GM21360 (cell line): ENCODE data around the gene ZNF607.
"Not testable (repeated sequence)": the region's sequence is repeated elsewhere in the genome, so short reads cannot be mapped to it uniquely, and the experiment has no call there.

Experiments used
- ATAC-seq: cut with Tn5 transposase; IDR thresholded peaks from one replicate; pipeline ENCODE4 v1.9.1; 2021; ENCODE audit warnings: mild to moderate bottlenecking, moderate library complexity; ENCODE audit not compliant: unreplicated experiment

Gene ZNF607

DNA sequence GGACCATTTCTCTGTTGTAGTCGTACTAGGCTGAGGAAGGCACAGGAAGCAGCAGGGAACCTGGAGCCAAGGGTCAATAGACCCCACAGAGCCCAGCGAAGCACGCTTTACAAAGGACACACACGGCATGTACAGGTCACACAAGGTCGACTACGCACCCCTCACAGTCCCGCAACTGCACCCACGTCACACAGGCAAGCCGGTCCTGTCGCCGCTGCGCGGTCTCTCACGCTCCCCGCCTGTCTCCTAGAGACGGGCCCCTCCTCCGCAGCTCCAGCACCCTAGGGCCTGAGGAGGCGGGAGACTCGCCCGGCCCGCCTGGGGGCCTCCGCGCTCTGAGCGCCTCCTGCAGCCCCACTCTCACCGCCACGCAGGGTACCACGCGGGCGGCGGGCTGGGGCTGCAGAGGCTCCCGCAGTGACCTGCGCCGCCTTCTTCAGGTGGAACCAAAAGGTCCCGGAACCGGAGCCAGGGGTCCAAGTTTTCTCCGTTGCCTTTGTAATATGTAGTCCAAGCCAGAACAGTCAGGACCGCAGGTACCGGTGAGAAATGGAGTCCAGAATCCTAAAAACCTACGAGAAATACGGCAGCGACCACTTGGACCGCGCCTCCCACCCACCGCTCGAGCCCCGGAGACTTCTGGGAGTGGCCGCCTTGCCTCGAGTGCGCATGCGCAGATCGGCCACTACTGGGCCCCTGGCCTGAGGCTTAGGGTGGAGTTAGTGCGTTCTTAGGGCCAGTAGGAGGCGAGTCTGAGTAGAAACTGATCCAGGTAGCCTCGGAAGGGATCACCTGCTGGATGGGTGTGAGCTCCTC, at the start of gene ZNF607:
TSS of gene ZNF607 (minus strand) at position 651 of the 816 bp plus-strand sequence. CDS start 8,143 bp downstream, outside the sequence.
- ATAC-seq: peak; percentile 87

DNA sequence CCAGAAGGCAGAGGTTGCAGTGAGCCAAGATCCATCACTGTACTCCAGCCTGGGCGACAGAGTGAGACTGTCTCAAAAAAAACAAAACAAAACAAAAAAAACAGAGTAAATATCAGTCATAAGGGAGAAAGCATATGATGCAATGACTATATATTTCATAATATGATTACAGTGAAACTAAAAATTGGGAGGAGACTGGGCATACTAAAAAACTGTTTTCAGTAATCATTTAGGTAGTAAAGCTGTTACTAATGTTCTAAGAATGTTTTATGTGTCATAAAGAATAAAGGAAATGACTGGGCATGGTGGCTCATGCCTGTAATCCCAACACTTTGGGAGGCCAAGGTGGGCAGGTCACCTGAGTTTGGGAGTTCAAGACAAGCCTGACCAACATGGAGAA, 43.9 kb upstream of the ZNF607 start:
- ATAC-seq: no peak

DNA sequence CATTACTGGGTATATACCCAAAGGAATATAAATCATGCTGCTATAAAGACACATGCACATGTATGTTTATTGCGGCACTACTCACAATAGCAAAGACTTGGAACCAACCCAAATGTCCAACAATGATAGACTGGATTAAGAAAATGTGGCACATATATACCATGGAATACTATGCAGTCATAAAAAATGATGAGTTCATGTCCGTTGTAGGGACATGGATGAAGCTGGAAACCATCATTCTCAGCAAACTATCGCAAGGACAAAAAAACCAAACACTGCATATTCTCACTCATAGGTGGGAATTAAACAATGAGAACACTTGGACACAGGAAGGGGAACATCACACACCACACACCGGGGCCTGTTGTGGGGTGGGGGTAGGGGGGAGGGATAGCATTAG, 38.1 kb upstream of the ZNF607 start:
- ATAC-seq: not testable (repeated sequence)

DNA sequence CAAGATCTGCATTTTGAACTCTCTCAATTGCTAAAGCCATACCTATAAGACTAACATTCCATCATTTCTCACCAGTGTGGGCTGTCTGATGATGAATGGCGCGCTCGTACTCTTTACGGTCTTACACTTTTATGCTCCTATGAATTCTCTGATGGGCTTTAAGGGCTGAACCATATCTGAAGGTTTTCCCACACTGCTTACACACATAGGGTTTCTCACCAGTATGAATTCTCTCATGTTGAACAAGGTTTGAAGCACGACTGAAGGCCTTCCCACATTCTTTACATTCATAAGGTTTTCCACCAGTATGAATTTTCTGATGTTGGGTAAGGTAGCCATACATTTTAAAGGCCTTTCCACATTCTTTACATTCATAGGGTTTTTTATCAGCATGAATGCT, 18.8 kb upstream of the ZNF607 start:
- no peak for ATAC-seq

DNA sequence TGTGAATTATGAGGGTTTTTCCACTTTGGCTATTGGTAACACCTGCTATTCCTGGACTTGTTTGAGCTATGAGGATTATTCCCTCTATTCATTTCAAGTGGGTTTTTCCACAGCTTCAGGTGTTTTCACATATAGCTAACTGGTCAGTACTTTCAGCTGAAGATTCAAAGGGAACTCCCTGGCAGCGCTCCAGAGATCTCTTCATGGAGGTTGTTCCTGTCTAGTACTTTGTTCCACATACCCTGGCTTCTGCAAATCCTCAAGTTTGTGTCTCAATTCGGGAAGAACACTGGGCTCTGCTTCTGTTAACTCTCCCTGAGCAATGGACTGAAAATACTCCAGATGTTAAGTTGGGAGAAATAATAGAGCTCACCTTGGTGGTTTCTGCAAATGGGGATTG, 5.6 kb upstream of the ZNF607 start:
- no peak for ATAC-seq

DNA sequence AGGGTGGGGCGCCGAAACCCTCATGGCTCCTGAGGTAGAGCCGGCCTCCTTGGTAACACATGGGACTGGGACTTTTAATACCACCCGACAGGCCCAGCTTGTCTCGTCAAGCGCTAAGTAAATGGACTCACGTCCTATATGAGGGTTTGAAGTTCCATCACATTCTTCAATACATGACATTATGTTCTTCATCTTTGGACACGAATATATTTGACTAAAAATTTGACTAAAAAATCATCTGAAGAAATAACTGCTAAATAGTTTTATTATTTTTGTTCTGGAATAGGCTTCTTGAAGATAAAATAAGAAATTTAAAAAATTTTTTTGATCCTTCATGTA, 335 bp upstream of the ZNF607 start:
- no peak for ATAC-seq

DNA sequence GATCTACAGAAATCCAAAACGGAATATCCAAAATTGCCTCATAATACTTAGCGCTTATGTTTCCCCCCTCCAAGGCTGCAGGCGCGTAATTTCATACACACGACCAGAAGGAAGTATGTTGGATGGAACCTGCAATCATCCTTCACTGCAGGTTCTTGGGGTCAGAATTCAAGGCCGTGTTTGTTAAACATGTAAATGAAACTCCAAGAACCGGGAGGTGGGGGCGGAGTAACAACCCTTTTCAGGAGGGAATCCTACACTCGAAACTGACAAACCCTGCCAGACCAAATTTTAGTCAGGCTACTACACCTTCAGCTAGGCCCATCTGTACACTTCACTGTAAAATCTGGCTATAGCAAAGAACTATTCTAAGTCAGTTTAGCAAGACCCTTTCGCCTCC, 1.3 kb downstream of the ZNF607 start:
- no peak for ATAC-seq

DNA sequence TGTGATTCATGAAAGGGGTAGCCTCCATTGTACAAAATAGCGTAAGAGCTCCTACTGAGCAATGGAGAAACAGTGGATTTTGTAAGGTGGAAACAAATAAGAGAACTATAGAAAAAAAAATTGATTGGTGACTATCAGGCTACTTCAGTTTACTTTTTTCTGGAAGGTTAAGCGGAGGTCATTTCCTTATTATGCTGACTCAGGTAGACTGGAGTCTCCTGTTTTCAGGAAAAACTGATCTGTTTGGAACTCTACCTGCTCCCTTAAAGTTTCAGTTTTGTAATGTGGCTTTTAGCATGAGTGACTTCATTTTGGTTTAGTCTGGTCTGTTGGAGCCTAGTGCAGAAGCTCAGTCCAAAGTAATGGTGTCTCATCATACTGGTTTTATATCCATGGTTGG, 3.4 kb downstream of the ZNF607 start:
- ATAC-seq: no peak

DNA sequence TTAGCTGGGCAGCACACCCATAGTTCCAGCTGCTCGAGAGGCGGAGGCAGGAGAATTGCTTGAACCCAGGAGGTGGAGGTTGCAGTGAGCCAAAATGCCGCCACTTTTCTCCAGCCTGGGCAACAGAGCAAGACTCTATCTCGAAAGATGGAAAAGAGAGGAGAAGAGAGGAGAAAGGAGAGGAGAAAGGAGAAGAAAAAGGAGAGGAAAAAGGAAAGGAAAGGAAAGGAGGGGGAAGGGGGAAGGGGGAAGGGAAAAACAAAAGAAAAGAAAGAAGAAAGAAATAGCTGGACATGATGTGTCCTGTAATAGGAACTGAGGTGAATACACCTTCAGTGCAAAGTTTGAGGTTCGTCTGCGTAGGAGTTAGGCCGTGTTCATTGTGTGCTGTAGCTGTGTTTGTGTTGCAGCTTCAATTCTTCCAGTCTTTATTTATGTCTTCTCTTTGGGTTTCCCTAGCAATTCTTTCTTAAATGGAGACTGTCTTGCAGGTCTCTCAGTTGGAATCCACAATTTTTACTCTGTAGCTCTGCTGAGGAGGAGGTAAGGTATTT, 13.4 kb downstream of the ZNF607 start:
- ATAC-seq: no peak

DNA sequence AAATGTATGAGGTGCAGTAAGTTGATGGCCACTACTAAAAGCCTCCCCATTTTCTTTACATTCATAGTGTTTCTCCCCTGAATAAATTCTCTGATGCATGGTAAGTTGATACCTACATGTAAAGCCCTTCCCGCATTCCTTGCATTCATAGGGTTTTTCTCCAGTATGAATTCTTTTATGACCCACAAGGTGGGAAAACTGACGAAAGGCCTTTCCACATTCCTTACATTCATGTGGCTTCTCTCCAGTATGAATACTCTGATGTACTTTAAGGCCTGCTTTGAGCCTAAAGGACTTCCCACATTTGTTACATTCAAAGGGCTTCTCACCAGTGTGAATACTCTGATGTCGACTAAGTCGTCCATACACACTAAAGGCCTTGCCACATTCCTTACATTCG, 20.5 kb downstream of the ZNF607 start:
- no peak for ATAC-seq

DNA sequence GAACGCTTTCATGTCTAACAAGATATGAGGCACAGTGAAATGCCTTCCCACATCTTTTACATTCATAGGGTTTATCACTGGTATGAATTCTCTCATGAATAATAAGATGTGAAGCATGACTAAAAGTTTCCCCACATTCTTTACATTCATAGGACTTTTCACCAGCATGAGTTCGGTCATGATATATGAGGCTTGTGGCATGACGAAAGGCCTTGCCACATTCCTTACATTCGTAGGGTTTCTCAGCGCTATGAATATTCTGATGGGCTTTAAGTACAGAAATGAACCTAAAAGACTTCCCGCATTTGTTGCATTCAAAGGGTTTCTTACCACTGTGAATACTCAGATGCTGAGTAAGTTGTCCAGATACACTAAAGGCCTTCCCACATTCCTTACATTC, 21.3 kb downstream of the ZNF607 start:
- ATAC-seq: no peak

DNA sequence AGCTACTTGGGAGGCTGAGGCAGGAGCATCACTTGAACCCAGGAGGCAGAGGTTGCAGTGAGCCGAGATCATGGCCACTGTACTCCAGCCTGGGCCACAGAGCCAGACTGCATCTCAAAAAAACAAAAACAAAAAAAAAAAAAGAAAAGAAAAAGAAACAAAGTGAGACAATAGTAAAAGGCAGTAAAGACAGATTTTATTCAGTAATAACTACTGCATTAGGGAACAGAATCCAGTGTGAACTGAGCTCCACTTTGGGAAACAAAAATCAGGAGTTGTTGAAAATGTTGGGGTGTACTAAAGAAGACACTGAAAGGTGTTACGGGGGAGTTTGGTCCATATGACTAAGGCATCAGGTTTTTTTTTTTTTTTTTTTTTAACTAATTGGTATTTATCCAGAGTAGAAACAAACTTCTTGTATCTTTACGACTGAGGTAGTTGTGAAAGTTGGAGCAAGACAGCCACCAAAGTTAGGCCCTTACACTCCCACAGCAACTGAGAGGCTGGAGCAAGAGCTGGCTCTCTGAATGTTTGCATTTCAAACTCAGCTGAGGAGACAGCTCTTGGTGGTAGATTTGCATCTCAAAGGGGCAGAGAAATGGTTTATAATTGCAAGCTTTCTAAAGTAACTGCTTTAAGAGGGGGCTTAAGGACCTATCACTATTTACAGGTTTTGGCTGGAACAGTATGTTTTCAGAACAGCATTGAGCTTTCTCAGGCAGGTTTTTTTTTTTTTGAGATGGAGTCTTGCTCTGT, 24.2 kb downstream of the ZNF607 start:
- ATAC-seq: no peak

DNA sequence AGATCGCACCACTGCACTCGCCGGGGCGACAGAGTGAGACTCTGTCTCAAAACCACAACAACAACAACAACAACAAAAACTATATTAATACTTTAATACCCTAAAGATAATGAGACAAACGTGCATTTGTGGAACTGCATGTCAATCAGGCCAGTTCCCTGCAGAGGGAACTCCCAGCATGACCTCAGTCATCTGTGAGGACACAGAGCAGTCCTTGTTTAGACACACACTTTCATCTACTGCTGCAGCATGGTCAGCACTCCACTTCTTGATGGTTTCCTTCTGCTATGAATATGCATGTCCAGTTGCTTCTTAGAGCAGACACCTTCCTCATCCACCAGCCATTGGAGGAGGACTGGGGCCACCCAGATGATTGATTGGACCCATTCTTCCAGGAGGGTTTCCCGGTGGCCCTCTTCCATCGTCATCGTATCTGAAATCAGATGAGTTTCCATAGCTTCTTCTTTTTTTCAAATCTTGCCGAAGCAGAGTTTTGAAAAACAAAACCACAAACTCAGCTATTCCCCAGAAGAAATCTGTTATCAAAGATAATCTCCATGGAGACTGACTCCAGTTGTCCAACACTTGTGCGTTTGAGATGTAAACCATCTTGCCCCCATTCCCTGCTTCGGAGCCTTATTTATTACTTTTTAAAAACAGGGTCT, 26.5 kb downstream of the ZNF607 start:
- no peak for ATAC-seq

DNA sequence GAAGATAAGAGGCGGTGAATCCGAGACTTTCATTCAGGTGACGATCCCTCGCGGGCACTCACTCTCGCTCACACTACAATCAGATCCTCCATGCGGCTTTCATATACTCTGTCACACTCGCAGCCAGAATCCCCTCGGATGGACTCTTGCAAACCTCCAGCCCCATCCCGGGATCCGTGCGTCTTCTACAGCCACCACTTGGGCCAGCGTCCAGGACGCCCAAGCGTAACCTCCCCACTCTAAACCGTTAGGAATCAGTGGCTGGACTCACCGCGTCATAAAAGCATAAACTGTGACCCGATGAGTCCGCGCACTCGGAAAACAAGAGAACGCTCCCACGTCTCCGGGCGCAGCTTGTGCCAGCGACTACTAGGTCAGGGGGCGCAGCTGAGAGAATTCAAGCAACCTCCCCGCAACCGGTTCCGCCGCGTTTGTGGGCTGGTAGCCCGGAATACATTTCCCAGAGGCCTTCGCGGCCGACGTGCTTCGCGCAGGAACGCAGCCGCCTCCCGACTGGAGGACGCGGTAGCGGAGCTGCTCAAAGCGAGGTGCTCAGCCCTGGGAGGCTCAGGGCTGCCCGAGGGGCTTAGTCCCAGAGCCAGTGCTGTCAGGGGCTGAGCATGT, 27.6 kb downstream of the ZNF607 start:
- no peak for ATAC-seq

DNA sequence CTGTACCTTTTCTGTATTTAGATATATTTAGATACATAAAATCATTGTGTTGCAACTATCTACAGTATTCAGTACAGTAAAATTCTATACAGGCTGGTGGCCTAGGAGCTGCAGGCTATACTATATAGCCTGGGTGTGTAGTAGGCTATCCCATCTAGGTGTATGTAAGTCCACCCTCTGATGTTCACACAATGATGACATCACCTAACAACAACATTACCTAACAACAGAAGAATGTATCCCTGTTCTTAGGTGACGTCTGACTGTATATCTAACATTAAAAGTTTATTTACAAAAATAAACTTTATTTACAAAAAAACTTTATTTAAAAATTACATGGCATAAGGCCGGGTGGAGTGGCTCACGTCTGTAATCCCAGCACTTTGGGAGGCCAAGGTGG, 36.0 kb downstream of the ZNF607 start:
- ATAC-seq: no peak

DNA sequence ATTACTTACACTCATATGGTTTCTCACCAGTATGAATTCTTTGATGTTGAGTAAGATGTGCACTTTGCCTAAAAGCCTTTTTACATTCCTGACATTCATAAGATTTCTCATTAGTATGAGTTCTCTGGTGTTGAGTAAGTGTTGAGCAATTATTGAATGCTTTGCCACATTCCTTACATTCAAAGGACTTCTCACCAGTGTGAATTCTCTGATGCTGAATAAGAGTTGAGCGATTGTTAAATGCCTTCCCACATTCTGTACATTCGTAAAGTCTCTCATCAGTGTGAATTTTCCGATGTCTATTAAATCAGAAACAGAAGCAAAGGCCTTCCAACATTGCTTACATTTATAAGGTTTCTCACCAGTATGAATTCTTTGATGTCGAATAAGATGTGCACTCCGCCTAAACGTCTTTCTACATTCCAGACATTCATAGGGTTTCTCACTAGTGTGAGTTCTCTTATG, 50.1 kb downstream of the ZNF607 start:
- ATAC-seq: no peak

DNA sequence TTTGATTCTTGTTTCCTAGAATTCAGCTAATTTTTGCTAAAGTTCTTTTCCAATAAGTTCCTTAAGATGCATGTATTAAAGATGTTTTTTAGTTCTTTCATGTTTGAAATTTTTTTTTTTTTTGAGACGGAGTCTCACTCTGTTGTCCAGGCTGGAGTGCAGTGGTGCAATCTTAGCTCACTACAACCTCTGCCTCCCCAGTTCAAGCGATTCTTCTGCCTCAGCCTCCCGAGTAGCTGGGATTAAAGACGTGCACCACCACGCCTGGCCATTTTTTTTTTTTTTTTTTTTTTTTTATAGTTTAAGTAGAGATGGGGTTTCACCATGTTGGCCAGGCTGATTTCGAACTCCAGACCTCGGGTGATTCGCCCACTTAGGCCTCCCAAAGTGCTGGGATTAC, 62.4 kb downstream of the ZNF607 start:
- ATAC-seq: not testable (repeated sequence)

DNA sequence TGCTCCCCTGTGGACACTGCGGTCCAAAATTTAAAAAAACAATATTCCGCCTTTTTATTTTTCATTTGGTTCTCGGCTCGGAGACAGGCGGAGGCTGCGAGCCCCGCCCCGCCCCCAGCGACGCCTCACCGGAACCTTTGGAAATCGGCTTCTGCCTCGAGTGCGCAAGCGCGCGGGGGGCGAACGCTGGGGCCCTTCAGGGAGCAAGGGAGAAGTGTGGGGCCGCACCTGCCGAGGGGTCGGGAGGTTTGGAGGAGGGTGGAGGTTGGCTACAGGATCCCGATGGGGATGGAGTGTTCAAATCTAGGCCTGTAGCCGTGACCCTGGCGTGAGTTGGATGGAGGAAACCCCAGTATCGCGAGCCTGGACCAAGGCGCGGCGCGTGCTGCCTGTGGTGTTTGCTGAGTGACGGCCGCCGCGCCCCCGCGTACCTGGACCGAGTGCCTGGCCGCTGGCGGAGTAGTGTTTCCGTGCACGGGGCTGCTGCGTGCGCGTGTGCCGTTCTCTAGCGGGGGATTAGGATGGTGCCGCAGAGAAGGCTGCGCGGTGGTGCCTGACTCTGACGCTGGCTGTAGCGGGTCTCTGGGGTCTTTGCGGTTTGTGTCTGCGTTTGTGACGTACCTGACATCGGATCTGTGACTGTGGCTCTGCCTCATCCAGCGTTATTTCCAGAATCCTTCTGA, 63.7 kb downstream of the ZNF607 start:
- peak; percentile 48 for ATAC-seq

DNA sequence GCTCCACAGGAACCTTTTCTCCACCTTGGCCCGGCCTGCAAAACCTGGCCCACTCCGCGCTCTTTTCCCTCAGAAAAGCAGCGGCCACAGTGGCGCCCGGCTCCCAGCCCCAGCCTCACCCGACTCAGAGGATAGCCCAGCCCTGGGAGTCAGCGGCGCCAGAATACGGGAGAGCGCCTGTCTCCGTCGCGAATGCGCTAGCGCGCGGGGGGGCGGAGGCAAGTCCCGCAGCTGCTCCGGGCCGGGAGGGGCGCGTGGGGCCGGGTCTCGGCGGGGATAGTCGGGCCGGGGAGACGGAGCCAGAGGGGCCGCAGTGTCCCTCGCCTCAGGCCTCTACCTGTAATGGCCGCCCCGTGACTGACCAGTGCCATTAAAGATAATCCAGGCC, 64.3 kb downstream of the ZNF607 start, which contains the start of gene ZFP30:
TSS of gene ZFP30 (minus strand) at position 165 of the 388 bp plus-strand sequence. CDS start 7,643 bp downstream, outside the sequence.
- peak; percentile 40 for ATAC-seq

DNA sequence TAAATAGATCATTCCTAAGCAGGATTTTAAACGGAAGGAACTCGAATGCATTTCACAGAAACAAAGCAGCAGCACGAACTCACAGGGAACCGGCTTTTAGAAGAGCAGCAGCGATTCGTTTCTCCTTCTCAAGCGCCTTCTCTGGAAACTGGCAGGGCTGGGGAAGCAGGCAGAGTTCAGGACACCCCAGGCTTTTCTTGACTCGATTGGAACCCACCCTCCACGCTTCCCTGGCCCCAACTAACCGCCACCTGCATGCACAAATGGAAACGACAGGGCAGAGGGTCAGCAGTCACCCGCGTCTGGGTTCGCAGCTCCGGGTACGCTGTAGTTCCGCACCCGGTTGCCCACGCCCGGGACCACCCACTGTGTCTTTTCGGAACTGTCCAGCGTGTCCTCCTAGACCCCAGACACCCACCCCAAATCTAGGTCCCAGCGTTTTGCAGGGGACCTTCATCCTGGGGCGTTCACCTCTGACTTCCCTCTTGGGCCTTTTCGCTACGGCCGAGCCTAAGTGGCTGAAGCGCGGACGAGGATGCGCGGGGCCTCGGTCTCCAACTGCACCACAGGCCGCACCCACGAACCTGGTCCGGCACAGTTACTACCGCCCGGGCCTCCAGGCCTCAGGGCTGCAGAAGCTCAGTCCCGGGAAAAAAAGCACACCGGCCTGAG, 64.8 kb downstream of the ZNF607 start:
- ATAC-seq: peak; percentile 28
